NK-92 (cell line): ENCODE measurements around the gene ATP10A.
"Not testable (repeated sequence)": the region's sequence is repeated elsewhere in the genome, so short reads cannot be mapped to it uniquely, and the experiment has no call there.

Experiments used
- DNase-seq: peaks from one replicate; lab custom pipeline; 2025; ENCODE audit not compliant: unreplicated experiment; lab: John Stamatoyannopoulos, UW

Gene ATP10A

DNA sequence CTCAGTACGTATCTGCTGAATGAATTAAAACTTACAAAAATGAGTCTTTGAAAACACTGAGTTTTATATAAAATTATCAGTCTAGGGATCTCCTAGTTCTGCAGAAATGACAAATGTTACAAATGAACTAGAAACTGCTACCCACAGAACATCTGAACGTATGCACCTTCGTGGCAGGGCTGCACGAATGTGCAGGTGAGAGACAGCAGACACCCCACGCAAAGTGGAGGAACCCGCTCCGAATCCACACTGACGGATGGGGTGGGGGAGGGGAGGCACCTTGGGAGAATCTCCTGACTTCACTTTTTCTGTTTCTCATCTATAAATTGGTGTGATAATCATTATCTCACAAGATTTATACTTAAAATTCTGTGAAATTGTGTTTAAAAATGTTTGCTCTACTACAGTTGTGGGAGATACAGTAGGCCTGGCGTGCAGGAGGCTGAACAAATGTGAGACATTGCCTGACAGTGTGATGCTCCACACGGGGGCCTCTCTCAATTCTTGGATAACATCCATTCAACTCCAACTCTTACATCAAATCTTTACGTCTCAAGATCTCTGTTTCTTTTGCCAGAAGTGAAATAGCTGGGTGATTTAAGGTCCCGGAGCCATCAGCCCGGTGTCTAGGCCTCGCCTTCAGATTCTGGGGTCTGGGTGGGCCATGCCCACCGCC lies 86.9 kb downstream of the ATP10A start:
- no peak for DNase-seq

DNA sequence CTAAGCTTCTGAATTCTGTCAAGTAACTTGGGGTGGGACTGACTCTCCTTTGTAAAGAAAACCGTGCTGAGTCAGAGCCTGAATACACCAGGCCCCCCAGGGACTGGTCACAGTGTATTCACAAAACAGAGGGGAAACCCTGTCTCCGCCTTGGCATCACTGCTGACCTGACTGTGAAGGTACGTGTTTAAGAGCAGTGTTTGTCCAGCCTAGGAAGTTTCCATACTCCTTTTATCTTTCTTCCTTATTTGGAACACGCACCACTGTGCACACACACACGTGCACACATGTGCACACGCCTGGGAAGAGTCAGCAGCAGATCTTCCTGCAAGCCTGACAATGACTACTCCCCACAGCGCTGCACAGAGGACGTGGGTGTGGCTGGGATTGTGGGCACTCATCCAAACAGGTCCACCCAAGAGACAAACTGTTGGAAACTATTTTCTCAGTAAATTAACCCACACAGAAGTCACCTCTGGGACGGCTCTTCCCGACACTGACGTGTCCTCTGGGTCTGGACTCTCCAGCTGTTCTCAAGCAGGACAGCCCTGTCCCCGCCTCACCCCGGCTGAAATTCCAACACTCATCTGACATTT lies 87.7 kb downstream of the ATP10A start:
- DNase-seq: no peak

DNA sequence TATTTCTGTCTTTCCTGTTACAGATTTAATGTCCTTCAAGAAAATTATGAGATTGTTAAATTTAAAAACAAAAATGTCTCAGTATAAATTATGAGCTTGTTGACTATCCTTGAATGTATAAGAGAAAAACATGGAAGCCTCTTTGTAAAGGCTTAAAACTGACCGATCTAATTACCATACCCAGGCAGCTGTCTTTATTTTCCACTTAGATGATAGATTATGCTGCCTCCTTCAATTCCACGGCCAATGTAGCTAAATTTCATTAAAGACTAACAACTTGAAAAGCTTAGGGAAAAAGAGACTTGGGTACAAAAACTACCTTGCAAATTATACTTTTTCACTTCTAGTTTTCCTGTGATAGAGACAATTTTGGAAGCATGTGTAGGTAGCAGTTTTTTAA lies 88.3 kb downstream of the ATP10A start:
- no peak for DNase-seq

DNA sequence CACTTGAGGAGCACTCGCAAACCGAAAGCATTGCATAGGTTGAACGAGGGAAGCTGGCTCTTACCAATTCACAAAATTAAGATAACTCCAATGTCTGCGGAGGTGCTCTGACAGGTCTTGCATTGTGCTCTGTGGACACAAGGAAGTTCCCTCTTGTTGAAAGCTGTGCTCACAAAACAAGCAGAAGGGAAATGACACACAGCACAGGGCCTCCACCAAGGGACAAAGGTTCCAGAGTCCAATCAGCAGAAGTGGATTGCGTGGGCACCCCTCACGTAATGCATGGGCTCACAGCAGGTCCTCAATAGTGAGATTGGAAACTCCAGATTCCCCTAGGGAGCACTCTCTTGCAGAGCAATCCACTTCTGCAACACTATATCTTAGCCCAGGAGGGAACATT lies 89.9 kb downstream of the ATP10A start:
- no peak for DNase-seq

DNA sequence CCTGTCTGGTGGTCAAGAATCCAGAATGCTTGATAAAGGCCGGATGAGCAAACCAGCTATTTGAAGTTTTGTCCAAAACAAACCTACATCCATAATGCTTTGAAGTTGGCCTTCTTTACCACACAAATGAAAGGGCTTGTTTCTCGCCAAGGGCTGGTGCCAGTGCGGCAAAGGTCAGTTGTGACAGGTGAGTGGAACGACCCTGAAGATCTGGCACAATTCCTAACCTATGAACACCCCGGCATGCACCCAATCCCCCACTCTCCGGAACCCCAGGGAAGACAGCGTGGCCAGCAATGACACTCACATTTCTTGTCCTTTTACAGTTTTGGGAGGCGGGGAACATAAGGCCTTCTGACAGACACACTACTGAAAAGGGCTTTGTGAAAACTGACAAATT lies 90.6 kb downstream of the ATP10A start:
- no peak for DNase-seq

DNA sequence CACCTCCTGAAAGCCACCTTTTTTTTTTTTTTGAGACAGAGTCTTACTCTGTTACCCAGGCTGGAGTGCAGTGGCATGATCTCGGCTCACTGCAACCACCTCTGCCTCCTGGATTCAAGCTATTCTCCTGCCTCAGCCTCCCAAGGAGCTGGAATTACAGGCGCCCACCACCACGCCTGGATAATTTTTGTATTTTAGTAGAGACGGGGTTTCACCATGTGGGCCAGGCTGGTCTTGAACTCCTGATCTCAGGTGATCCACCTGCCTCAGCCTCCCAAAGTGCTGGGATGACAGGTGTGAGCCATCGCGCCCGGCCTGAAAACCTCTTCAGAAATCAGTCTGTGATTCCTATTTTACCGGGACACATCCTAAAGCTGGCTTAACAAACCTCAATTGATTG lies 91.4 kb downstream of the ATP10A start:
- not testable (repeated sequence) for DNase-seq

DNA sequence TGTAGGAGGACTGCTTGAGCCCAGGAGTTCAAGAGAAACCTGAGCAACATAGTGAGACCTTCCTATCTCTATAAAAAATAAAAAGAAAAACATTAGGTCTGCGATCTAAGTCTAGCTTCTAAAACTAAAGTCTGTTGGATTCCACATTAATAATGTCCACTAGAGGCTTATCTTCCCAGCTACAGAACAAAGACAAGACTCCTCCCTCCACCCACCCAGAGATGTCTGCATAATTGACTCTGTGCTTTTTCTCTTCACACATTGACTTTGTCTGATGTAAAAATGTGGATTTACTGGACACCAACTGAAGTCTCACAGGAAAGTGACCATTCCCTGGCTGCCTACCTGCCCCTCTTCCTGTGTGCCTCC lies 91.8 kb downstream of the ATP10A start:
- no peak for DNase-seq

DNA sequence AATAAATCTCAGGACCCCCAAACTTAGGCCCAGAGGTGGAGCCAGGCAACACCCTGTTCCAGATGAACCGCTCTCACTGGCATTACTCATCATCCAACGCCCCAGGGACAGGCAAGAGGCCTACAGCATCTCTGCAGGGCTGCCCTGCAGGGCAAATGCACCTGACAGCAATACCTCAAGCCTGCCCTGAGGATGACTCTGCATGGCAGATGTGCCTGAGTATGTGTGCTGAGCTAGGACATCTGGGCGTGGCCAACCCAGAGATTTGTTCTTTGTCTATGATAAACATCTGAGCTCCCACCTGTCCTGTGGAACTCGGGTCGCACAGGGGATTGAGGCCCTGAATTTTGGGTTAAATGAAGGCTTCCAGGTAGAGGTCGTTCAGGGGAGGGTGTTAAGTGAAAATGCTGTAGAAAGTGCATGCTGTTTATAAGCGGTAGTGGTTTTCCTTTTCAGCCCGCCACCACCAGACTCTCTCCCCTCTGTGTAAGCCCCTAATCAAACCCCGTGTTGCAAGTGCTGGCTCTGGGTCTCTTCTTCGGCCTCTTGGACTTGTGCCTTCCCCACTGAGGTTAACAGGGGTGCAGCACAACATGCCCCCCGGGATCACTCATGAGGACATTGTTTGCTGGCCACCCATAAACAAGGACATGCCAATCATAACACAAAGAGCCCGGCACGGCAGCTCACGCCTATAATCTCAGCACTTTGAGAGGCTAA lies 92.3 kb downstream of the ATP10A start:
- DNase-seq: no peak

DNA sequence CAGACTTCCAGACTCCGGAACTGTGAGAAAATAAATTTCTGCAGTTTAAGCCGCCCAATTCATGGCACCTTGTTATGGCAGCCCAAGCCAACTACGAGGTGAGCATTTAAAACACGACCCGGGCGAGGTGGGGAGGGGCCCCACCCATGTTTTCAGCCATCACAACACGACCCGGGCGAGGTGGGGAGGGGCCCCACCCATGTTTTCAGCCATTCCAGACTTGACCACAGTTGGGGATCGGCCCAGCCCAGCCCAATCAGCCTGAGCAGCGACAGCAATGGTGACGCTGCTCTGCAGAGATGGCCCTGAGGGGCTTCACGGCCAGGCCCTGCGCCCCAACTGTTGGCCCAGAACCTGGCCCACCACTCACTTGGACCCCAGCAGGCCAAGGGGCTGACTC lies 93.1 kb downstream of the ATP10A start:
- DNase-seq: no peak

DNA sequence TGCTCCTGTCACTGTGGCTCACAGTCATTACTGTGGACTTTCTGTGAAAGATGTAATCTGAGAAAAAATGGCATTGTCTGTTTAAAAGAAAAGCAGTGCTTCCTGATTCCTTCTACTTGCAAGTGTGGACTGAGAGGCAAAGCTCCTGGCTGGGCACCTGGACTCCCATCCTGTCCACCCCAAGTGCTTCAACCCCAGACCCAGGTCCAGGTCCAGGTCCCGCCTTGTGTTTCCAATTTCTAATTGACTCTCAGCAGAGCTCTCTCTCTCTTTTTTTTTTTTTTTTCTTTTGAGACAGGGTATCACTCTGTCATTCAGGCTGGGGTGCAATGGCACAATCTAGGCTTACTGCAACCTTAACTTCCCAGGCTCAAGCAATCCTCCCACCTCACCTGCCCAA lies 94.9 kb downstream of the ATP10A start:
- DNase-seq: no peak

DNA sequence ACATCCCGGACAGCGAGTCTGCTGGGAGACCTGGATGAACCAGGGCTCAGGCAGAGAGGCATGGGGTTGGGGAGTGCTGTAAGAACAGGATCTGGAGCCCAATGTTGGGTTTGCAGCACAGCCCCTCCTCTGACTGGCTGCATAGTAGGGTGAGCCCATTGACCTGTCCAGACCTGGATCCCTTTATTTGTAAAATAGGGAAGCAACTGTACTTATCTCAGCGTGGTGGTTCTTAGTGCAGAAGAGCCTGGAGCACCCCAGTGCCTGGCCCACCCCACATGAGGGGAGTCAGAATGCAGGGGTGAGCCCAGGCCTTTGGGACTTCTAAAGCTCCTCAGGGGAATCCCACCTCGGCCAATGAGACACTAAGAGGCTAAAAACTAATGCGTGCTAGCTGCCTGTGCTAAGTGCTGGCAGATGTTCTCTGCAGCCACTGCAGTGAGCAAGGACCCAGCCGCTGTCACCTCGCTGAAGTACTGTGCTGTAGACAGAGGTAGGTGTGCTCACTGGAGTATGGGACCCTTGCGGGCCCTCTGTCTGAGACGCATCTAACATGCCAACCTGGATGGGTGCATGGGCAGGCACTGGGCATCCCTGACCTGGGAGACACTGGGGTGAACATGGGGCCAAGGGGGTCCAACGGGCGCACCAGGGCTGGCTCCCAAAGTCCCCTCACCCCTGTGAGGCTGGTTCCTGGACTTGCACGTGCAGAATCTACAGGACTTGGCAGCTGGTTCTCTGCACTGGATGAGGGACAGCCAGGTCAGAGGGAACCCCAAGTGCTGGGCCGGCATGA lies 95.6 kb downstream of the ATP10A start:
- no peak for DNase-seq

DNA sequence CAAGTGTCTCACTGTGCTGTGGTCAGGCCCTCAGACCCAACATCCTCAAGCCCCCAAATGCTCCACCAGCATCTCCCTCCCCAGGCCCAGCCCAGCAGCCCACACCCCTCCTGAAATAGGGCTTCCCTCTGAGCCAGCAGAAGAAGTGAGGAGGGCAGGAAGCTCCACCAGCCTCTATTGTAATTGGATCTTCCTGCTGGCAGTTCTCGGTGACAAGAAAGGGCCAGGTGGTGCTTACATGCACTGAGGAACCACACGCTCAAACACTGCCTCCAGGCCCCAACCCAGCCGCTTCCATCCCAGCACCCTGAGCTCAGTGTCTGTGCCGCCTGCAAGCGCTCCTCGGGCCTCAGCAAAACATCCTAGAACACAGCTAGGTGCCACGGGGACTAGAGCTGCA lies 96.7 kb downstream of the ATP10A start:
- DNase-seq: no peak

DNA sequence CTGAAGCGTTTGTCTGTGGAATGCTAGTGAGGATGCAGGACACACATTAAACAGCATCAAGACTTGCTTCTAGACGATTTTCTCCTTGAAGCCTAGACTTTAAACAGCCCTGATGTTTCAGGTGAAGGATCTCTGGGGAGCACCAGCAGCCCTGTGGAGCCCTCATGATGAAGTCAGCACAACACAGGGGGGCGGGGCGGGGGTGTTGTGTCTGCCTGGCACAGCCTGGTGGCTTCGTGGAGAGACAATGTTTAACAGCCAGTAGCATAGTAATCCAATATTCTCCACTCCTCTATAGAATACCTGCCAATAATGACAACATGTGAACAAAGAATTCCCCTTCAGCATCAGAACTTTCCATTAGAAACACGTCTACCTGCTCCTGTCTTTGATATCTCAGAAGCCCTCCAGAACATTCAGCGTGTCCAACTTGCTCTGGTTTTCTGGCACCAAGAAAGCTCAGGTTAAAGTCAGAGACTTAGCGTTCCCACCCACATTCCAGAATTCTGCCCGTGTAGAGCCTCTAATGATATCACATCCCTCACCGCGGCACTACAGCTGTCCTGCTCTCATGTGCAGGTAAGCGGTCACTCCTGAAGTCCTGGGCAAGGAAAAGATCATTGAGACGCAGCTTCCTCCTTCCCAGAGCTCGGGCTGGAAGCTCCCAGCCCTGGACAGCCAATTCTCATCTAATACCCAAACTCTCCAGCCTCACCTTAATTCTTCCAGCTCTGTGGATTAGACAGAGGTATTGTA lies 98.0 kb downstream of the ATP10A start:
- DNase-seq: no peak

DNA sequence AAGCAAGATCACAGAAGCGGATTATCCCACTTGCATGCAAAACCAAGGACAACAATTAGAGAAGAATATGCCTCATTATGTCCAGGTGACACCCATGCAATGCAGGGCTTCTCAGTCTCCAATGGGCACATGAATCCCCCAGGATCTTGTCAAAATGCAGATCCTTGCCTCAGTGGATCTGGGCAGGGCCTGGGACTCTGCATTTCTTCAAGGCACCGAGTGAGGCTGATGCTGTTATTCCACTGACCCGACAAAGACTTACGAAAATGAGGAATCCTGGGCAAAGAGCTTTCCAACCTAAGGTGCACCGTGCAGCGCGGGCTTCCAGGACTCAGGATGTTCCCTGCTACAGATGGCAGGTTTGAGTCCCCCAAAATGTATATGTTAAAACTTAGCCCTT lies 99.2 kb downstream of the ATP10A start:
- DNase-seq: no peak

DNA sequence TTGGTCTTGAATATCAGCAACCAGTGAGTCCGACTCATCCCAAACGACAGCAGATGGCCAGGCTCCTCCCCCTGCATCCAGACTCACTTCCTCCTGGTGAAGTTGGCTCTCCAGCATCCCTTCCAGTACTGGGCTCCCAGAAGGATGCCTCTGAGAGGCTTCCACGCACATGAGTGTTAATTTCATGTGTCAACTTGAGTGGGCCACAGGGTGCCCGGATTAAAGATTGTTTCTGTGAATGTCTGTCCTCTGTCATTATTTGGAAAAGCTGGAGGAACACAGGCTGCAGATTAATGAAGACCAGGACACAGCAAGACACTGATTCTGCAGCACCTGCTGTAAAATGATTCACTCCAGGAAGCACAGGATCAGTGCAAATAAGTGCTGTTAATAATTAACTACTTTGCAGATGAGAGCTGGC lies 99.8 kb downstream of the ATP10A start:
- DNase-seq: no peak

DNA sequence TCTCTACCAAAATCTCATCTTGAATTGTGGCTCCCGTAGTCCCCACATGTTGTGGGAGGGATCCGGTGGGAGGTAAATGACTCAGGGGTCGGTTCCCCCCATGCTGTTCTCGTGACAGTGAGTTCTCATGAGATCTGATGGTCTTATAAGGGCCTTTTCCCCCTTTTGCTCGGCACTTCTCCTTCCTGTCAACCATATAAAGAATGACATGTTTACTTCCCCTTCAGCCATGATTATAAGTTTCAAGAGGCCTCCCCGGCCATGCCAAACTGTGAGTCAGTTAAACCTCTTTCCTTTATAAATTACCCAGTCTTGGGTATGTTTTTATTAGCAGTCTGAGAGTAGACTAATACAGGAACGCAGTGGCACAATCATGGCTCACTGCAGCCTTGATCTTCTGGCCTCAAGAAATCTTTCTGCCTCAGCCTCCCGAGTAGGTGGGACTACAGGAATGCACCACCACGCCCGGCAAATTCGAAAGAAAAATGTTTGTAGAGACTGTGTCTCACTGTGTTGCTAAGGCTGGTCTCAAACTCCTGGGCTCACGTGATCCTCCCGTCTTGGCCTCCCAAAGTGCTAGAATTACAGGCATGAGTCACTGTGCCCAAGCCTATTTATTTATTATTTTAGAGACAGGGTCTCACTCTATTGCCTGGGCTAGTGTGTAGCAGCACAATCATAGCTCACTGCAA lies 101.0 kb downstream of the ATP10A start:
- no peak for DNase-seq

DNA sequence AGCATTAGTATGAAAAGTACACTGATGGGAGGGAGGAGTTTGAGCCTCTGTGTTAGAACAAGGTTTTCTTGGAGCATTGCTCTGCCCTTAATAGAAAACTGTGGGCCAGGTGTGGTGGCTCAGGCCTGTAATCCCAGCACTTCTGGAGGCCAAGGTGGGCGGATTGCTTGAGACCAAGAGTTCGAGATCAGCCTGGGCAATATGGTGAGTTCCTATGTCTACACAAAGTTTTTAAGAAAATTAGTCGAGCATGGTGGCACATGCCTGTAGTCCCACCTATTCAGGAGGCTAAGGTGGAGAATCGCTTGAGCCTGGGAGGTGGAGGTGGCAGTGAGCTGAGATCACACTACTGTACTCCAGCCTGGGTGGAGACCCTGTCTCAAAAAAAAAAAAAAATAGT lies 103.7 kb downstream of the ATP10A start:
- no peak for DNase-seq

DNA sequence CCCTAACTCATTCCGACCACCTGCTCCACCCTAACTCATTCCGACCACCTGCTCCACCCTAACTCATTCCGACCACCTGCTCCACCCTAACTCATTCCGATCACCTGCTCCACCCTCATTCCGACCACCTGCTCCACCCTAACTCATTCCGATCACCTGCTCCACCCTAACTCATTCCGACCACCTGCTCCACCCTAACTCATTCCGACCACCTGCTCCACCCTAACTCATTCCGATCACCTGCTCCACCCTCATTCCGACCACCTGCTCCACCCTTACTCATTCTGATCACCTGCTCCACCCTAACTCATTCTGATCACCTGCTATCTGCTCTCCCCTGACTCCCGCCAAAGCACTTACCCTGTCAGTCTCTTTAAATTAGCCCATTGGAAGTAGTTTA lies 104.5 kb downstream of the ATP10A start:
- not testable (repeated sequence) for DNase-seq

DNA sequence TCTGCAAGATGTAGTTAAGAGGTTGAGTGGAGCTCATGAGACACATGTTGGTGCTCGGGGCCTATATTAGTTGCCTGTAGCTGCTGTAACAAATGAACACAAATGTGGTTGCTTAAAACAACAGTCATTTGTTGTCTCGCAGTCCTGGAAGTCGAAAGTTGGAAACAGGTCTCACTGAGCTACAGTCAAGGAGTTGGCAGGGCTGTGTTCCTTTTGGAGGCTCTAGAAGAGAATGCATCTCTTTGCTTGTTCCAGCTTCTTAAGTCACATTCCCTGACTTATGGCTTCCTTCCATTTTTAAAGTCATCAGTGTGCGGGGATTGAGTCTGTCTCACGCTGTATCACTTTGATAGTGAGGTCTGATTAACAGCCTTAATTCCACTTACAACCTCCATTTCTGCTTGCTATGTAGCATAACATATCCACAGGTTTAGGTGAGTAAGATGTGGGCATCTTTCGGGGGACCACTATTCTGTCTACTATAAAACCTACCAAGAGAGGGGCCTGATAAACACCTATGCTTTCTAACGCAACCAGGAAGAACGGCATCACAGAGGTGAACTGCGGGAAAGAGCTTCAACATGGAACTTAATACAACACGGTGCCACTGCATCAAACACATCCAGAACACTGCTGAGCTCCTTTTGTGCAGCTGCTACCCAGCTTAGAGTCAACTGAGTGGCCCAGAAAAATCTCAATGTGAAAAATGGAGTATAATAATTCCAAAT lies 119.4 kb downstream of the ATP10A start:
- no peak for DNase-seq
